Nephron progenitor cell (in vitro differentiated cells): Measurements from ENCODE around the gene CALR.
"Not testable (repeated sequence)": the region's sequence is repeated elsewhere in the genome, so short reads cannot be mapped to it uniquely, and the experiment has no call there.

Source experiments
- DNase-seq: peaks from one replicate; pipeline ENCODE4 v3.0.0; 2021
- H3K27ac Mint-ChIP-seq: 2 replicates; pipeline ENCODE4 v1.8.0; 2021; ENCODE audit warnings: mild to moderate bottlenecking, moderate library complexity, mixed read lengths
- H3K27me3 Mint-ChIP-seq: 2 replicates; pipeline ENCODE4 v1.8.0; 2021; ENCODE audit warnings: mild to moderate bottlenecking, low read depth, mixed read lengths; ENCODE audit not compliant: poor library complexity
- H3K36me3 Mint-ChIP-seq: 2 replicates; pipeline ENCODE4 v1.8.0; 2021; ENCODE audit warnings: low read depth, mixed read lengths
- H3K4me1 Mint-ChIP-seq: 2 replicates; pipeline ENCODE4 v1.8.0; 2021; ENCODE audit warnings: mixed read lengths
- H3K4me3 Mint-ChIP-seq: 2 replicates; pipeline ENCODE4 v1.8.0; 2021; ENCODE audit warnings: mild to moderate bottlenecking, moderate library complexity, mixed read lengths
- H3K9me3 Mint-ChIP-seq: 2 replicates; pipeline ENCODE4 v1.8.0; 2021; ENCODE audit warnings: mild to moderate bottlenecking, moderate library complexity, mixed read lengths
- CTCF ChIP-seq: fragments of 200-600 bp; sonication (generic); IDR thresholded peaks from 2 replicates; pipeline ENCODE4 v1.5.0; 2021; ENCODE audit warnings: antibody characterized with exemption

CALR gene

GRCh38 chr19:12949363-12950283 is 11.2 kb downstream of the CALR start:
- peaks cover 39% of the 10 kb centered on the region for H3K36me3 Mint-ChIP-seq
- DNase-seq: no peak
- H3K4me3 Mint-ChIP-seq: no peak overlapping the region
- H3K27me3 Mint-ChIP-seq: no peaks in the 10 kb centered on the region
- peak overlapping the region; percentile 57 for H3K27ac Mint-ChIP-seq
- no peak for TF ChIP-seq CTCF
- H3K4me1 Mint-ChIP-seq: peaks cover 37% of the 10 kb centered on the region
- H3K9me3 Mint-ChIP-seq: no peaks in the 10 kb centered on the region

- peak overlapping the region; percentile 37 for H3K27ac Mint-ChIP-seq
- H3K4me3 Mint-ChIP-seq, DNase-seq, H3K9me3 Mint-ChIP-seq, H3K27me3 Mint-ChIP-seq: not testable (repeated sequence)
- peaks cover 48% of the 10 kb centered on the region for H3K4me1 Mint-ChIP-seq
- H3K36me3 Mint-ChIP-seq: peaks cover 47% of the 10 kb centered on the region
Observed at GRCh38 chr19:12952050-12952449, 13.6 kb downstream of the CALR start.

- no peak for TF ChIP-seq CTCF
- DNase-seq: no peak
- H3K9me3 Mint-ChIP-seq: no peaks in the 10 kb centered on the region
- peaks cover 43% of the 10 kb centered on the region for H3K4me1 Mint-ChIP-seq
- H3K36me3 Mint-ChIP-seq: peaks cover 44% of the 10 kb centered on the region
- H3K27ac Mint-ChIP-seq: no peak overlapping the region
- H3K27me3 Mint-ChIP-seq: no peaks in the 10 kb centered on the region
- H3K4me3 Mint-ChIP-seq: no peak overlapping the region
Observed at GRCh38 chr19:12952488-12953137, 14.2 kb downstream of the CALR start.

- H3K36me3 Mint-ChIP-seq: peaks cover 40% of the 10 kb centered on the region
- H3K27ac Mint-ChIP-seq: peak overlapping the region; percentile 69
- no peaks in the 10 kb centered on the region for H3K9me3 Mint-ChIP-seq
- no peak for DNase-seq
- no peak for TF ChIP-seq CTCF
- no peaks in the 10 kb centered on the region for H3K27me3 Mint-ChIP-seq
- H3K4me3 Mint-ChIP-seq: no peak overlapping the region
- H3K4me1 Mint-ChIP-seq: peaks cover 39% of the 10 kb centered on the region
Observed at GRCh38 chr19:12953138-12953798, 14.9 kb downstream of the CALR start.

- H3K4me1 Mint-ChIP-seq: peaks cover 39% of the 10 kb centered on the region
- H3K9me3 Mint-ChIP-seq: no peaks in the 10 kb centered on the region
- peak overlapping the region; percentile 93 for H3K27ac Mint-ChIP-seq
- peak overlapping the region; percentile 25 for H3K4me3 Mint-ChIP-seq
- H3K27me3 Mint-ChIP-seq: no peaks in the 10 kb centered on the region
- H3K36me3 Mint-ChIP-seq: peaks cover 37% of the 10 kb centered on the region
- DNase-seq: no peak
- TF ChIP-seq CTCF: no peak
Observed at GRCh38 chr19:12953799-12954611, 15.6 kb downstream of the CALR start.
